HG03108 (cell line): Measurements from ENCODE around the gene DLG3.
"Not testable (repeated sequence)": the region's sequence is repeated elsewhere in the genome, so short reads cannot be mapped to it uniquely, and the experiment has no call there.

Experiments
- ATAC-seq: cut with Tn5 transposase; IDR thresholded peaks from one replicate; pipeline ENCODE4 v1.9.1; 2021; ENCODE audit warnings: moderate library complexity; ENCODE audit not compliant: unreplicated experiment

The DLG3 gene

GRCh38 chrX:70509078-70509477 lies 64.4 kb downstream of the DLG3 start:
- no peak for ATAC-seq

- not testable (repeated sequence) for ATAC-seq
These were observed 70.6 kb downstream of the DLG3 start for GRCh38 chrX:70515270-70515669.

- ATAC-seq: not testable (repeated sequence)
These were observed 71.1 kb downstream of the DLG3 start for GRCh38 chrX:70515692-70516091.

GRCh38 chrX:70525733-70526132 lies 81.1 kb downstream of the DLG3 start:
- no peak for ATAC-seq

GRCh38 chrX:70527053-70527452 lies 82.4 kb downstream of the DLG3 start:
- ATAC-seq: no peak

- no peak for ATAC-seq
These were observed 83.1 kb downstream of the DLG3 start for GRCh38 chrX:70527610-70528345.

GRCh38 chrX:70535198-70535597 lies 90.6 kb downstream of the DLG3 start:
- no peak for ATAC-seq

- no peak for ATAC-seq
These were observed 104.8 kb downstream of the DLG3 start for GRCh38 chrX:70549429-70549828.

GRCh38 chrX:70552130-70552704 lies 107.6 kb downstream of the DLG3 start:
- no peak for ATAC-seq

- no peak for ATAC-seq
These were observed 108.9 kb downstream of the DLG3 start for GRCh38 chrX:70553516-70553915.

GRCh38 chrX:70554081-70554480 lies 109.4 kb downstream of the DLG3 start:
- ATAC-seq: no peak

- ATAC-seq: no peak
These were observed 109.9 kb downstream of the DLG3 start for GRCh38 chrX:70554523-70554922.

GRCh38 chrX:70554948-70555347 lies 110.3 kb downstream of the DLG3 start:
- no peak for ATAC-seq
